GM18519 (cell line): ENCODE data around the gene UBXN11.

Source experiments
- ATAC-seq: cut with Tn5 transposase; IDR thresholded peaks from one replicate; pipeline ENCODE4 v1.9.1; 2021; ENCODE audit warnings: mild to moderate bottlenecking, moderate library complexity; ENCODE audit not compliant: unreplicated experiment, low FRiP score

The UBXN11 gene

DNA sequence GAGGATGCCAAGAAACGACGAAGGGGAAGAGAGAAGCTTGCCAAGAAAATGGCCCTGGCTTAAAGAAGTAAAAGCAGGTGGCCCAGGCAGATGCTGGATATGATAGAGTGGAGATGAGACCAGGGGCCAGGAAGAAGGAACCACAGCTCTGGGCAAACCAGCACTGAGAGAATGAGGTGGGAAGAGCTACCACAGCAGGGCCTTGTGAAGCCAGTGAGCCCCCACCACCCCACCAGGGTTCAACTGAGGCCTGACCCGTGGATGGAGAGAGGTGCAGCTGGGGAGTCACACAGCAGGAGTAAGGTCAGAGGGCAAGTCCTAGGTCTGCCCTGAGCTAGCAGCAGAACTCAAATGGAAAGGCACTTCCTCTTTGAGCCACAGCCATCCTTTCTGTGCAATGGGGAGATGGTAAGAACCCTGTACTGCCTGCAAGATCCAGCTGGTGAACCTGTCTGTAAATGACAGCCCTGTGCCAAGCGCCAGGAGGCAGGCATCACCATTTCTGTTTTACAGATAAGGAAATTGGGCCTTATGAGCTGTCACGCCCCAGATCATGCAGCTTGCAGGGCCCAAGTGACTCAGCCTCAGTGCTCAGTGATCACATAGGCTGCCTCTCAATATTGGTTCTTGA, 18.0 kb downstream of the UBXN11 start:
- no peak for ATAC-seq

DNA sequence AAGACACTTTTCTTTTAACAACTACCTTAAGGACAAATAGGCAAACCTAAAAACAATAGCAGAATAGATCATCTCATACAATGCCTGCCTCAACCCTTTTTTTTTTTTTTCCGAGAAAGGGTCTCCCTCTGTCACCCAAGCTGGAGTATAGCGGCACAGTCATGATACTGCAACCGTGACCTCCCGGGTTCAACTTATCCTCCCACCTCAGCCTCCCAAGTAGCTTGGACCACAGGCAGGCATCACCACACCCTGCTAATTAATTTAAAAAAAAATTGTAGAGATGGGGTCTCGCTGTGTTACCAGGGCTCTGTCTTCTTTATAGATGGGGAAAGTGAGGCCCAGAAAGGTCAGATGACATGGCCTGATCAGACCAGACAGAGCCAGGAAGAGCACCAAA, 18.6 kb downstream of the UBXN11 start:
- ATAC-seq = no peak

DNA sequence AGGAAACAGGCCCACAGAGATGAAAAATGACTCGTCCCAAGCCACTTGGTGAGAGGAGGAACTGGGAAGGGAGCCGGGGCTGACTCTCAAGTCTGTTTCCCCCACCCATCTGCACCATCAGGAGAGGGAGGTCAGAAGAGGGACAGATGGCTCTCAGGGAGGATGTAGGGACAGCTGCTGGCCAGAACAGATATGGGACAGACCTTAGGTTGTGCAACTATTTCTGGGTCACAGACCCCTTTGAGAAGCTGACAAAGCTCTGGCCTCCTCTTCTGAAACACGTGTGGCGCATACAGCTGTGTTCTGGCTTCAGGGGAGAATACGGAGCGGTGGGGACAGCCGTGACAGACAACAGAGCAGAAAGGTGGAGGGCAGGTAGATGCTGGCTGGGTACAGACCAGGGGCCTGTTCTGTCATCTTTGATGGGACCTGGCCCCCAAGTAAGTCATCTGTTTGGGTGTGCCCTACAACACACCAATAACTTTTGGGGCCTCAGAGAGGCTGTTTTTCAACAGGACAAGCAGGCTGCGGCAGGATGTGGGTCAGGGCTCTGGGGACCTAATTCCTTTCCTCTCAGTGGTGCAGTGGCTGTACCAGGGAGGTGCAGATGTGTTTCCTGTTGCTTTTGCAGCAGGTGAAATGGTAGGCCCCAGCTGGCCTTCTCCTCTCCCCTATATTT, 19.3 kb downstream of the UBXN11 start:
- ATAC-seq = no peak

DNA sequence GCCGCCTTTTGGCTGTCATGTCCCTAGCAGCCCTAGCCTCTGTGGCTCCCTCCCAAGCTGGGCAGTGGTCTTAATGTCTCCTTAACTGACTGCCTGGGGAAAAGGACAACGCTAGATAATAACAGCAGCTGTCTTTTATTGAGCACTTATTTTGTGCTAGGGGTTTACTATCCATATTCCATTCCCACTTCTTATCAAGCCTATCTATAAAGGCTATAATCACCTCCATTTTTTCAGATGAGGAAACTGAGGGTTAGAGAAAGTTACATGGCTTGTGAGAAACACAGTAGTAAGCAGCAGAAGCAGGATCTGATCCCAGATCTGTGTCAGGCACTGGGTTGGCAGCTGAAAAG, 20.4 kb downstream of the UBXN11 start:
- no peak for ATAC-seq

DNA sequence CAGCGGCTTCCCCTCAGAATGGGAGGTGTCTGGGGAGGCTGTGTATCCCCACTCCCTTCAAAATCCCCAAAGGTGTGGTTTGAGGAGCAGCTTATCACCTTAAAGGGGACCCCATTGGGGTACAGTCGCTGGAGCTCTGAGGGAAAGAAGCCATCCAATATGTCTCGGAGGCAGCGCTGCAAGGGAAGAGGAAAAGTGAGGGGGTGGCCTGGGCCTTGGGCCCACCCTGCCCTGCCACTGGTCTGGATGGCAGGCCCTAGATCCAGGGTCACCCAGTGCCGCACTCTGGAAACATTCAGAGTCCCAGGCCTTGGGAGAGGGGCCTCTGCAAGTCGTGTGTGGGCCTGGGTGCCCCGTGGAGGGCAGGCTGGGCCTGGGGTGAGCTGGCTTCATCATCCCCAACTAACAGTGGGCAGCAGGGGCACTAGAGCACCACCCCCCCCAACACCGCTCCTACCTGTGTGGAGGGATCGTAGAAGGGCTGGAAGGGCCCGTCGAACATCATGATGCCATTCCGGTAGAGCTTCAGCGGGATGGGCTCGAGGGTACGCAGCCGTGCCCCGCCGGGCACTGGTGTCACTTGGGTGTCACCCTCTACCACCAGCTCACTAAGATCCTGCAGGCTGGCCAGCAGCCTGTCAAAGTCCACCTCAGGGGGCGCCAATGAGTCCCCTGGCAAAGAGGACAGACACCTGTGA, 20.9 kb downstream of the UBXN11 start:
- no peak for ATAC-seq

DNA sequence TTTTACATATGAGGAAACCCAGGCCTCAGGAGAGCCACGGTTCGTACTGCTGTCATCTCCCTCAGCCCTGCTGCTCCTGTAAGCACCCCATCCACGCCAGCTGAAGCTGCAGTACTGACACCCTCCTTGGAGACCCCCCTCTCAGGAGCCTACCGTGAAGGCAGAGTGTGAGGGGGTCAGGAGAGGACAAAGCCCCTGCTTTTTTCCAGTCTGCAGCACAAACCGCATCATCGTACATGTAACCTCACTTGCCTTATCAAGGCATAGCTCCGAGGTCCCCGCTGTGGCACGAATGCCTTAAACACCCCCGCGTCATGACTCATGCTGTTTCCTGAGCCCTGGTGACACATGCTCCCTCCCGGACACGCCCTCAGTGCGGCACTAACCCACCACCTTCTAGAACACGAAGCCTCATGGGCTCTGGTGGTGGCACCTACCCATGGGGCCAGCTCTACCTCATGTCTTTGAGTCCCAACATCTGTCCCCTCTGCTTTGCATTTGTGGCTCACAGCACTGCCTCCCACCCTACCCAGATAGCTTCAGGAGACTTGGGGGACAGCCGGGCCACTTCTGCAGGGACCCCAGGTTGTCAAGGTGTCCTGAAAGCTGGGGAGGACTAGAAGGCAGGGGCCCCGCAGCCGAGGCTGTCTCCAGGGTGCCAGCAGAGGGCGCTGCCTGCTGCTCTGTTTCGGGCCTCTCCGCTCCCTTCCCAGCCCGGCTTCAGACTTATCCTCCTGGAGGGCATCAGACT, 21.7 kb downstream of the UBXN11 start:
- no peak for ATAC-seq

DNA sequence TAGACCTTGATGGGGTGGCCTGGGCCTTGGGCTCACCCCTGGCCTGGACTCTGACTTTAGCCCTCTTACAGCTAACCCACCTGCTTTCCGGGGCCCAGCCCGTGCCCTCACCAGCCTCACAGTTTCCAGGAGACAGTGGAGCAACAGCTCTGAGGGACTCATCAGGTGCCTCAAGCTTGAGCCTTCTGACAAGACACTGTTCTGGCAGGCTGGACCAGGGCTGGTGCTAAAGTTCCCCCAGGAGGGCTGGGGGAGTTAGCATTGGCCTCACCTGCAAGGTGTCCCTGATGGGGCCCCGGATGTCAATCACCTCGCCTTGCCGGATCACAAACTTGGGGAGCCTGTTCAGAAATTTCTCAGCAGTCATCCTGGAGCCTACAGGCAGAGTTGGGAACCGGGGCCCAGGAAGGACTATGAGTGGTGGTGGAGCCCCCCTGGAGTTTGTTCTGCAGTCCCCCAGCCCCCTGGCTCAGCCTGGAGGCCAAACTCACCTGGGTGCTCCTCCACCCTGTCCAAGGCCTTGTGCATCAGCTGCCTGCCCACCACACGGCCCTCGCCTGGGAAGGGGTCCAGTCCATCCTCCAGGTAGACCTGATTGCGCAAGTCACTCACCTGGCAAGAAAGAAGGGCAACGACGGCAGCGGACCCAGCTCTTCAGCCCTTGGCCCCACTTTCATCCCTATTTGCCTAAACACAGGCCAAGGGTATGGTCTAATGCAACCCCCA, 22.4 kb downstream of the UBXN11 start:
- ATAC-seq = no peak

DNA sequence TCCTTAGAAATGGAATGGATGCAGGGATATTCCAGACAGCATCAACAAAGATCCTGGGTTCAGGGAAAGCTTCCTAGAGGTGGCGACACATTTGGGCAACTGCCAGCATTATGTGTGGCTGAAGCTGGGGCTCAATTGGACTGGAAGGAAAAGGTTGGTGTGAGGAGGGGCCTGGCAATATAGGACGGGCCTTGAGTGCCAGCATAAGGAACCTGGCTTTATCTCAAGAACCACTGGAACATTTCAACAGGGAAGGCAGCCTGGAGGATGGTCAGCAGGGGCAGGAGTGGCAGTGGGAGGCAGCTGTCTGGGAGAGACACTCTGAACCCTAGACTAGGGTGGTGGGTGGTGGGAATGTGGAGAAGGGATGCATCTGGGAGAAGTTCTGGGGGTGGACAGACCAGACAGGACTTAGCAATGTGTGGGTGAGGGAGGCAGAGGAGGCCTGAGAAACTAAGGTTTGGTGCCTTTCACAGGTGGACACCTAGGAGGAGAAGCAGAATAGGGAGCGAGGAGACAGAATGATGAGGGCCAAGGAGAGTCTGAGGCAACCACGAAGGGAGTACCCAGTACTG, 23.1 kb downstream of the UBXN11 start:
- no peak for ATAC-seq

DNA sequence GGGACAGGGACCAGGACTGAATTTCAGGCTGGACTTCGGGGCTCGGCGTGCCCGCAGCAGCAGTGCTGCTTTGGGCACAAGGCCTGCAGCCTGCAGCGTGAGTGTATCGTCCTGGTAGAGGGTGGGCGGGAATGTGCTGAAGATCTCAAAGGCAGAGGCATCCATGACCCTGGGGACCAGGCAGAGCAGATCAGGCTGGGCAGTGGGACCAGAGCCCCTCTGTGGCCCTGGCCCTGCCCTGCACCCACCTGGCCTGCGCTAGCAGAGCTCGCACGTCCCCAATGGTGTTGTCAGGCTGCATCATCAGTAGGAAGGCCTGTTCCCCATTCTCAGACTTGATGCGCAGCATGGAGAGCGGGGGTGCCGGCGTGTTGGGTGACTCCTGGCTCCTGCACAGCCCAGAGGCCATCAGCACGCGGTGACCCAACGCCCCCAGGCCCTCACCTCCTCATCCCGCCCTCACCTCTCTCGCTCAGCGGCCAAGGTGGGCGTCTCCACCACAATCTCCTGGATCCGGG, 24.0 kb downstream of the UBXN11 start:
- ATAC-seq = no peak

DNA sequence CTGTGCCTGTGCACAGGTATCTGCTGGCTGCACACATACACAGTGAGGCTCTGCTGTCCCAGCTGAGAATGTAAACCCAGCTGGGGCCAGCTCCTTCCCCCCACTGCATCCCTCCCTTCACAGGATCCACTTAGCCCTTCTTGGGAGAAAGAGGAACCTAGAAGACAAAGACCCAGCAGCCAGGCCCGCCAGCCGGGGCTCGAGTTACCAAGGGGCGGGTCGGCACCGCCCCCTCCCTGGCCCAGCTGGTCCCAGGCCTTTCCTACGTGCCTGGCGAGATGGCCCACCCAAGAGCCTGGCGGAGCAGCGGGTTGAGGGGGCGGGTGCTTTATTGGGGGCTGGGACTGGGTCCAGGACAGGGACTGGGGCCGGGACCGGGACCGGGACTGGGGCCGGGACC, 24.5 kb downstream of the UBXN11 start:
- ATAC-seq = no peak

DNA sequence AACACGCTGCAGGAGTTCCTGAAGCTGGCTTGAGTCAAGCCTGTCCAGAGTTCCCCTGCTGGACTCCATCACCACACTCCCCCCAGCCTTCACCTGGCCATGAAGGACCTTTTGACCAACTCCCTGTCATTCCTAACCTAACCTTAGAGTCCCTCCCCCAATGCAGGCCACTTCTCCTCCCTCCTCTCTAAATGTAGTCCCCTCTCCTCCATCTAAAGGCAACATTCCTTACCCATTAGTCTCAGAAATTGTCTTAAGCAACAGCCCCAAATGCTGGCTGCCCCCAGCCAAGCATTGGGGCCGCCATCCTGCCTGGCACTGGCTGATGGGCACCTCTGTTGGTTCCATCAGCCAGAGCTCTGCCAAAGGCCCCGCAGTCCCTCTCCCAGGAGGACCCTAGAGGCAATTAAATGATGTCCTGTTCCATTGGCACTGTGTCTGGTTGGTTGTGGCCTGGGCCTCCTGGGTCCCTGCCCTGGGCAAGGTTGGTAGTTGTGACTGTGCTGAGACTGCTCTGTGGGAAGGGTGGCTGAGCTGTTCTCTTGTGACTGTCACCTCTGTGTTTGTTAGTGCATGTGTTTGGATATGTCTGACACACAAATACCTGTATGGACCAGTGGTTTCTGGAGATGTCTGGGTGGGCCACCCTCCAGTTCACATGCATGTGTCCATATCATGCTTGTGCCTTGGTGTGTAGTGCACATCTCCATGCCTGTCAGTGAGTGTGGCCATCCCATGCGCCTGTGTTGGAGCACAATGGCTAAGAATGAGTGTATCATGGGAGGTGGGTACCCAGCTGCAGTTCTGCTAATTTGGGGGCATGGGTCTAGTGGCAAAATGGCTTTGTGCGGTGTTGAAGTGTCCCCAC, 25.1 kb downstream of the UBXN11 start:
- ATAC-seq = no peak

DNA sequence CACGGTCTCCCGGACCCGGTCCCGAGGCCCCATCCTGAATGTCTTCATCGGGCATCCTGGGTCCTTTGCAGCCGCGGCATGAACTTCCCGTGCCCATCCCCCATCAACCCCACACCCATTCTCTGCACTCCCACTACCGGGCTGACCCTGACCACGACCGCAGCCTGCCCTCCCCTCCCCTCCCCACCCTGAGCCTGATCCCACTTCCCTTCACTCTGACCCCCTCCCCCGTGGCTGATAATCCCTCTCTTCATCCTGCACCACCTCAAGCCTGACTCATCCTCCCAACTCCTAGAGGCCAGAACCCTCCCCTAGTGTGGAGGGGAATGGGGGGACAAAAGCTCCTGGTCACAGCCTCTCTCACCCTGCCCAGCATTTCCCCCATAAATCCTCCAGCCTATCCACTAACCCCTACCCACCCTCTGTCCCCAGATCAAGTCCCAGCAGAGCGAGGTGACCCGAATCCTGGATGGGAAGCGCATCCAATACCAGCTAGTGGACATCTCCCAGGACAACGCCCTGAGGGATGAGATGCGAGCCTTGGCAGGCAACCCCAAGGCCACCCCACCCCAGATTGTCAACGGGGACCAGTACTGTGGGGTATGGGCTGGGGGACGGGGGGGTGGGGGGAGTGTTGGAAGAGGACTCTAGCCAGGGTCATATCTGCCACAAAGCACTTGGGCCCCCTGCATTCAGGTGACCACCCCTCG, 25.9 kb downstream of the UBXN11 start:
- no peak for ATAC-seq

DNA sequence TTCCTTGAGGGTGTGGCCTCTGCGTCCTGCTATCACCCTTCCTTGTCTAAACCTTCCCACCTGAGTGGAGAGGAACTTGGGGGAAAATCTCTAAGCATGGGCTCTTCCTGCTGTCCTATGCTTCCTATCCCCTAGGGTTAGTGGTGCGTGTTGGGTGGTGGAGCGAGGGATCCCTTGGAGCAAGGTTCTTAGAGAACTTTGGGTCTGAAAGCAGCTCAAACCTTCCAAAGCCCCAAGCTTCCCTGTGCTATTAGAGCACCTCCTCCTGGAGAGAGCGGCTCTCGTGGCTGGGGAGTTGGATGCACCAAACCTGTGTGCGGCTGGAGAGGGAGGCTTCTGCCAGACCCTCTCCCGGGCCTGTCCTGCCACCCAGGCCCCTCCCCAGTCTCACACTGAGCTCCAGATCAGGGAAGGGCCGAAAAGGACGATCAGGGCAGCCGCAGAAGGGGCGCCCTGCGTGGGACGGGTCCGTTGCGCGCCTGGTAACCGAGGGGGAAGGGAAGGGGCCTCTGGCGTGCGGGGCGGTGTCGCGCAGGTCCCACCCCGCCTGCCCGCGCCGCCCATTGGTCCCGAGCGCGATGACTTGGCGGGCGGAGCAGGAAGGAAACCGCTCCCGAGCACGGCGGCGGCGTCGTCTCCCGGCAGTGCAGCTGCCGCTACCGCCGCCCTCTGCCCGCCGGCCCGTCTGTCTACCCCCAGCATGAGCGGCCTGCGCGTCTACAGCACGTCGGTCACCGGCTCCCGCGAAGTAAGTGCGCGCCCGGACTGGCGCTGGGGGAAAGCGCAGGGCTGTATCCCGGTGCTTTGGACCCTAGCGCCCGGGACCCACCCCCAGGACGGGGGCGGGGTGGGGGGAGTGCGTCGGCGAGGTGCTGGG, 26.7 kb downstream of the UBXN11 start, which contains the start of gene SH3BGRL3:
Gene SH3BGRL3, plus strand, starts transcription at position 631 of the 877 bp plus-strand sequence. Its CDS starts 70 bp downstream, at position 701.
- no peak for ATAC-seq

DNA sequence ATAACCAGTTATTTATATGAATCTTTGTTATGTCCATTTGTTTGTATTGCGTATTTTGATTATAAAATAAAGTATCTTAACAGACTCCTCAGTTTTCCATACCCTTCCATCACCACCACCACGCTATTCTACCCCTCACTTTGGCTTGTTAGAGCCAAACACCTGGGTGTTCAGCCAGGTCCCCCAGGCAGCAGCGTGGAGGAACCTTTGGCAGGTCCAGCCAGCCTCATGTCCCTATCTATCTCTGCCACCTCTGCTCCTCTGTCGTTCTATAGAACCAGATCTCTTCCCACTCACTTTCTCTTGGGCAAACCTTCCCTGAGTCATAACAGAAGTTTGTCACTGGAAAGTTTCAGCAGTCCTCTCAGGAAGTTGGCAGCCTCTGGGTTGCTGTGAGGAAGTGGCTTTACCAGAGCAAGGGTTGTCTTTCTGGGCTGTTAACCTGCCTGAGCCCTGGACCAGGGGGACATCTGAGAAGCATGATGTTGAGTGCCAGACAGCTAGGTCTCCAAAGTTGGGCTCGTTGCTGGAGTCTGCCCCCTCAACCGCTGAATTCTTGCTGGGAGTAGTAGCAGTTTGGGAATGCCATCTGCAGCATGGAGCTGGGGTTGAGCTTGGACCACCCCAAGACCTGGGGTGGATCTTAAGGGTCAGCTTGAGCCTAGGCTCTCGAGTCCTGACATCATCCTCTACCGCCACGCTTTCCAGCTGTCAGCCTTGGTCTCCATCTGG, 27.5 kb downstream of the UBXN11 start:
- no peak for ATAC-seq

DNA sequence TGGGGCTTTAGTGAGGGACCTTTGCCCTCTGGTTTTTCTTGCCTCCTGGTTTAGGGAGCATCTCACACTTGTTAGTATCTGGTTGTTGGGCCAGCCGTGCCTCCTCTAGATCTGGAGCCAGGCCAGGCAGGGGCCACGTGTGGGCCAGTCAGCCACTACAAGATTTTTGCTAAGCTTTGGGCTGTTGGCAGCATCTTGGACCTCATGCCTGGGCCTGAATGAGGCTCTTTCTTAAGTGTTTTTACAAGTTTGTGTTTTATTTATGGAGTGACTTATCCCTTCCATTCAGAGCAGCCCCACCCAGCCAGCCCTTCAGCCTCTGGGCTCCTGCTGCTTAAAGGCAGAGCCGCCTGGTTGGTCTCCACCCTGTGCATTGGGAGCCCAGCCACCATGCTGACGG, 28.1 kb downstream of the UBXN11 start:
- ATAC-seq = no peak

DNA sequence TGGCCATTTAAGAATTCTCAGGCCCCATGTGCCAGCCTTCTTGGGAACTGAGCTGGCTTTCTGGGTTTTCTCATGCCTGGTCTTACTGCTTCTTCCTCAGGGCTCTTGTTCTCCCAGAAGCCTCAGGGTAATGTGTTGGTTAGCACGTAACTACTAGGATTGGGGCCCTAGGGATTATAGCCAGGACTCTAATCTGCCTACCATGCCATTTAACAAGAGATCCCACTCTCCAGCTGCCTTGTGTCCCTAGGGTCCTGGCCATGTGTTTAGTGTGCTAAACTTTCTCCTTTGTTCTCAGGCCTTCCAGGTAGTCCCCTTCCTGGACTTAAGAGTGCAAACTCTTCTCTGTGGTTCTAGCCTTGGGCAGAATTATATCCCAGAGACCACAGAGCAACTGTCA, 28.7 kb downstream of the UBXN11 start:
- no peak for ATAC-seq

DNA sequence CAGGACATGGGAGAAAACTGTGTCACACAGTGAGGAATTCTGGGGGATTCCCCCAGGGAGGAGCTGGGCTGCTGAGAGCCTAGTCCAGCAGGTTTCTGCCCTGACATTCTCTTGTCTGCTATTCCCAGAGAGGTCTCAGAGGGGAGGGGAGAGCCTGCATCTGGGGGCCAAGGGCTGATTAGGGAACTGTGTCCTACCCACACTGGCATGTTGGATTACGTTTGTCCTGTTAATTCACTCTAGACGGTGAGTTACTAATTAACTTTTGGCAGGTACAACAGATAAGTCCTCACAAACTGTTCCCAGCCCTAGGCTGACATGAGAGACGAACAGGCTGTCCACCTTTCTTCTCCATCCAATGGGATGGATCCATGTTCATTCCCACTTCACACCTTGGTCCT, 29.2 kb downstream of the UBXN11 start:
- ATAC-seq = no peak
